Astrocyte (in vitro differentiated cells and primary cell): ENCODE measurements around the gene ACOT7. TPM values are rescaled to one million over a fixed set of nuclear protein-coding genes. Genes with fewer than 3 reads are reported as not detected.
A peak's percentile ranks its signal among the peaks of the same experiment; 100 is the strongest.

Experiments
- DNase-seq: peaks from one replicate; pipeline ENCODE4 v3.0.0-alpha.2; 2010; ENCODE audit warnings: low read depth
- FAIRE-seq: peaks from 2 replicates; lab custom pipeline; 2011; peaks lifted over from hg19 to GRCh38; lab: Jason Lieb, UNC
- H2AFZ ChIP-seq: 2 replicates; pipeline ENCODE4 v1.6.0; 2012; ENCODE audit warnings: low read depth, low read length, inconsistent platforms
- H3K27ac ChIP-seq: 2 replicates; pipeline ENCODE4 v1.5.1; 2011; ENCODE audit warnings: low read depth, low read length, inconsistent platforms
- H3K27me3 ChIP-seq: 2 replicates; pipeline ENCODE4 v1.6.0; 2011; ENCODE audit warnings: low read length, inconsistent platforms; ENCODE audit not compliant: insufficient read depth
- H3K36me3 ChIP-seq: 2 replicates; pipeline ENCODE4 v1.5.1; 2011; ENCODE audit warnings: low read length, inconsistent platforms; ENCODE audit not compliant: insufficient read depth
- H3K4me1 ChIP-seq: 2 replicates; pipeline ENCODE4 v1.5.1; 2011; ENCODE audit warnings: low read length, inconsistent platforms; ENCODE audit not compliant: insufficient read depth
- H3K4me2 ChIP-seq: 2 replicates; pipeline ENCODE4 v1.6.0; 2012; ENCODE audit warnings: low read length, inconsistent platforms
- H3K4me3 ChIP-seq: 2 replicates; pipeline ENCODE4 v1.5.1; 2011; ENCODE audit warnings: low read depth, mild to moderate bottlenecking, low read length, inconsistent platforms; ENCODE audit not compliant: insufficient read depth
- H3K79me2 ChIP-seq: 2 replicates; pipeline ENCODE4 v1.6.0; 2012; ENCODE audit warnings: mild to moderate bottlenecking, low read length, inconsistent platforms; ENCODE audit not compliant: insufficient read depth
- H3K9ac ChIP-seq: 2 replicates; pipeline ENCODE4 v1.6.0; 2012; ENCODE audit warnings: mild to moderate bottlenecking, low read length, inconsistent platforms
- H3K9me3 ChIP-seq: 2 replicates; pipeline ENCODE4 v1.5.1; 2012; ENCODE audit warnings: low read depth, mild to moderate bottlenecking, low read length, inconsistent platforms; ENCODE audit not compliant: insufficient read depth
- H4K20me1 ChIP-seq: 2 replicates; pipeline ENCODE4 v1.6.0; 2012; ENCODE audit warnings: low read length, inconsistent platforms; ENCODE audit not compliant: insufficient read depth
- H3K27ac Mint-ChIP-seq: one replicate; pipeline ENCODE4 v1.8.0; 2021; ENCODE audit warnings: mild to moderate bottlenecking, mixed read lengths; ENCODE audit not compliant: unreplicated experiment
- H3K27me3 Mint-ChIP-seq: one replicate; pipeline ENCODE4 v1.8.0; 2021; ENCODE audit warnings: low read depth, mixed read lengths; ENCODE audit not compliant: unreplicated experiment
- H3K36me3 Mint-ChIP-seq: one replicate; pipeline ENCODE4 v1.8.0; 2021; ENCODE audit warnings: low read depth, mixed read lengths; ENCODE audit not compliant: unreplicated experiment
- H3K4me1 Mint-ChIP-seq: one replicate; pipeline ENCODE4 v1.8.0; 2021; ENCODE audit warnings: low read depth, mixed read lengths; ENCODE audit not compliant: unreplicated experiment
- H3K4me3 Mint-ChIP-seq: one replicate; pipeline ENCODE4 v1.8.0; 2021; ENCODE audit warnings: mild to moderate bottlenecking, moderate library complexity, mixed read lengths; ENCODE audit not compliant: unreplicated experiment
- H3K9me3 Mint-ChIP-seq: one replicate; pipeline ENCODE4 v1.8.0; 2021; ENCODE audit warnings: mild to moderate bottlenecking, mixed read lengths; ENCODE audit not compliant: unreplicated experiment
- CTCF ChIP-seq: IDR thresholded peaks from 2 replicates; pipeline ENCODE4 v1.5.1; 2011; ENCODE audit warnings: low read depth, mild to moderate bottlenecking, inconsistent platforms, low read length, moderate library complexity; ENCODE audit not compliant: insufficient read depth
- EZH2 ChIP-seq: IDR thresholded peaks from 2 replicates; pipeline ENCODE4 v1.6.1; 2012; ENCODE audit warnings: mild to moderate bottlenecking, low read length, inconsistent platforms; ENCODE audit not compliant: insufficient read depth
- total RNA-seq: library from RNA; stranded (reverse); gene quantifications from 2 replicates; pipeline ENCODE4 v1.2.1, GENCODE V29; 2021

The ACOT7 gene
- total RNA-seq, 1 donor from 2014 or later: 91.1 TPM

GRCh38 chr1:6241107-6241886 lies 152.3 kb downstream of the ACOT7 start:
- H3K9me3 ChIP-seq: no peaks in the 10 kb centered on the region
- no peak for TF ChIP-seq EZH2
- TF ChIP-seq CTCF: no peak
- DNase-seq (no peak), FAIRE-seq (no peak)
- H3K4me1 ChIP-seq: peaks cover 4% of the 10 kb centered on the region
- no peaks in the 10 kb centered on the region for H3K9me3 Mint-ChIP-seq
- H3K4me3 Mint-ChIP-seq: peak overlapping the region; percentile 40
- peak overlapping the region; percentile 52 for H3K4me2 ChIP-seq
- H3K9ac ChIP-seq: no peak overlapping the region
- H2AFZ ChIP-seq: no peak overlapping the region
- H3K36me3 ChIP-seq: no peaks in the 10 kb centered on the region
- no peaks in the 10 kb centered on the region for H3K4me1 Mint-ChIP-seq
- H3K27ac ChIP-seq: no peak overlapping the region
- H3K27me3 ChIP-seq: peaks cover 36% of the 10 kb centered on the region
- H3K4me3 ChIP-seq: no peak overlapping the region
- no peaks in the 10 kb centered on the region for H3K79me2 ChIP-seq
- peaks cover 40% of the 10 kb centered on the region for H3K27me3 Mint-ChIP-seq
- peak overlapping the region; percentile 34 for H3K27ac Mint-ChIP-seq
- no peaks in the 10 kb centered on the region for H3K36me3 Mint-ChIP-seq
- peaks cover 5% of the 10 kb centered on the region for H4K20me1 ChIP-seq

GRCh38 chr1:6239950-6240768 lies 153.4 kb downstream of the ACOT7 start:
- no peak overlapping the region for H3K27ac Mint-ChIP-seq
- H3K4me1 ChIP-seq: peaks cover 5% of the 10 kb centered on the region

More at GRCh38 chr1:6239950-6240768, 153.4 kb downstream of the ACOT7 start:
- no peaks in the 10 kb centered on the region for H3K9me3 Mint-ChIP-seq
- no peak overlapping the region for H3K4me3 Mint-ChIP-seq
- Histone ChIP-seq H2AFZ (no peak overlapping the region), H3K4me2 (no peak overlapping the region), H3K9ac (no peak overlapping the region), H3K27ac (no peak overlapping the region), H3K36me3 (no peaks in the 10 kb centered on the region), H4K20me1 (peaks cover 3% of the 10 kb centered on the region), H3K4me3 (no peak overlapping the region), H3K27me3 (peaks cover 36% of the 10 kb centered on the region), H3K79me2 (peaks cover 3% of the 10 kb centered on the region), H3K9me3 (no peaks in the 10 kb centered on the region)
- peaks cover 37% of the 10 kb centered on the region for H3K27me3 Mint-ChIP-seq
- DNase-seq (no peak), FAIRE-seq (no peak)
- H3K36me3 Mint-ChIP-seq: no peaks in the 10 kb centered on the region
- no peak for TF ChIP-seq CTCF
- no peak for TF ChIP-seq EZH2
- no peaks in the 10 kb centered on the region for H3K4me1 Mint-ChIP-seq
